GM12891 (cell line): ENCODE data around the gene CCDC51.
"Not testable (repeated sequence)": the region's sequence is repeated elsewhere in the genome, so short reads cannot be mapped to it uniquely, and the experiment has no call there.

Experiments
- POLR2A ChIP-seq: IDR thresholded peaks from 2 replicates; pipeline ENCODE4 v1.6.1; 2011; ENCODE audit warnings: low read depth, low read length, control low read depth
- POLR2AphosphoS5 ChIP-seq: IDR thresholded peaks from 2 replicates; pipeline ENCODE4 v1.6.1; 2011; ENCODE audit warnings: low read depth, low read length, control low read depth
- POU2F2 ChIP-seq: IDR thresholded peaks from 2 replicates; pipeline ENCODE4 v1.6.1; 2011; ENCODE audit warnings: low read depth, mild to moderate bottlenecking, control low read depth, low read length, moderate library complexity
- SPI1 ChIP-seq: IDR thresholded peaks from 2 replicates; pipeline ENCODE4 v1.6.1; 2011; ENCODE audit warnings: low read depth, low read length, control low read depth
- TAF1 ChIP-seq: IDR thresholded peaks from 2 replicates; pipeline ENCODE4 v1.6.1; 2011; ENCODE audit warnings: low read depth, low read length, control low read depth

GRCh38 chr3:48482822-48483221 lies 42.9 kb upstream of the CCDC51 start:
- TF ChIP-seq POLR2A, POLR2AphosphoS5, SPI1, POU2F2, TAF1: not testable (repeated sequence)
